SK-N-DZ (cell line): ENCODE data around the gene MAP2K2.

Source experiments
- DNase-seq: peaks from one replicate; pipeline ENCODE4 v3.0.0-alpha.2; 2015; ENCODE audit warnings: low spot score

The MAP2K2 gene

GRCh38 chr19:4099041-4099764, 24.7 kb downstream of the MAP2K2 start:
- no peak for DNase-seq

DNA sequence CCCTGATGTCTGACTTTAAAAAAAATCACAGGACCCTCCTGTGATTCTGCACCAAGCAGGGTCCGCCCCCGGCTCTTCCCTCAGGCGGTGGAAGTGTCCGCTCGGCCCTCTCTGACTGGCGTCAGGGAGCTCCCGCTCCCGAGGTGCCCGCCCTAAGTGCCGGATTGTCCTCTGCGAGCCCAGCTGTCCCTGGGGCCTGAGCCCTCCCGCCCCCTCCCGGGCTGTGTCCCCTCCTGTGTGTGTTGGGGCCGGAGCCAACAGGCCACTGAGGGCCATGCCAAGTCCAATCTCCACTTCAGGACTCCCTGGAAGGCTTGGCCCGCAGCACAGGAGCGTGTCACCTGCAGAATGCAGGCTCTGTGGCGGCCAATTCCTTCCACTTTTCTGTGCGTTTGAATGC, 25.4 kb downstream of the MAP2K2 start:
- DNase-seq, result no peak

GRCh38 chr19:4097501-4097900, 26.4 kb downstream of the MAP2K2 start:
- no peak for DNase-seq

DNA sequence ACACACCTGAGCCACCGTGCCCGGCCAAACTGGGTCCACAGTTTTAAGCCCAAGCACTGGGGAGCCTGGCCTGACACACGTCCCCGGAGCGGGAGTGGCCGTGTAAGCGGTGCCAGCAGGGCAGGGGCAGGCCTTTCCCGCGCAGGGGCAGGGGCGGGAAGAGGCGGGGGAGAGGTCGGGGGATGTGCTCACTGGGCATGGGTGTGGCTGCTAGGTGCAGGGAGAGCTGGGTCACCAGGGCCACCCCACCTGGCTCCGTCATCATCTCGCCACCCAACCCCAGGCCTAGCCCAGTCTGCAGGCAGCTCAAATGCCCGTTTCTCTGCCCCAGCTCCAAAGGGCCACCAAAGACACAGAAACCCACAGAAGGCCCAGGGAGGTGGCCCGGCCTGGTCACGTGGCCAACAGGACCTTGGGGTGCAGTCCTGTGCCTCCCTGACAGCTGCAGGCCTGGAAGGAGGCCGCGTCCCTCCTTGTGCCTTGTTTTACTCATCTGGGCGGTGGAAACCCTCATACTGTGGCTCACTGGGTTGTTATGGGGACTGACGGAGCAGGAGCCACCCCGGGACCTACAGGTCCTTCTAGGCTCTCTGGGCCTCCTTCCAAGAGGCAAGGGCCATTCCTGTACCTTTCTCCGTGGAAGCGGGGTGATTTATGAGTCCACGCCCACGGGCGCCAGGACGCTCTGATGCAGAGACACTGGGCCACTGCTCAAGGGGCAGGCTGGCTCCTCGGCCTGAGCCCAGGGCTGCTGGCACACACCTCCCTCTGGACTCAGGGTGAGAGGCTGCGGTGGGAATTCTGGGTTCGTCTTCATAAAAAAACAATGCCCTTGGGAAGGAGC, 27.7 kb downstream of the MAP2K2 start:
- no peak for DNase-seq

DNA sequence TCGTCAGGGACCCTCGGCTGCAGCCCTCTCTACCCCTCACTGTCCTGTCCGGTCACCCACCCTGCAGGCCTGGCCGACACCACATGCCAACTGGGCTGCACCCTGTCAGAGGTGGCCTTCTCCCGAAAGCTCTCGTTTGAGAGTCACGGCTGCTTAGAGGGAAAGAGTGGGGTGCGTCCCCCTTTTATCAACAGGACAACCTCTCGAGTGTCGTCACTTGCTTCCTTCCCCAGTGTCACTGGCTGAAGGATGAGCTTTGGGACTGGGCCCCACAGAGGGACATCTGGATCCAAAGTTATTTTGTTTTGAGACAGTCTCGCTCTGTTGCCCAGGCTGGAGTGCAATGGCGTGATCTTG, 28.5 kb downstream of the MAP2K2 start:
- no peak for DNase-seq

DNA sequence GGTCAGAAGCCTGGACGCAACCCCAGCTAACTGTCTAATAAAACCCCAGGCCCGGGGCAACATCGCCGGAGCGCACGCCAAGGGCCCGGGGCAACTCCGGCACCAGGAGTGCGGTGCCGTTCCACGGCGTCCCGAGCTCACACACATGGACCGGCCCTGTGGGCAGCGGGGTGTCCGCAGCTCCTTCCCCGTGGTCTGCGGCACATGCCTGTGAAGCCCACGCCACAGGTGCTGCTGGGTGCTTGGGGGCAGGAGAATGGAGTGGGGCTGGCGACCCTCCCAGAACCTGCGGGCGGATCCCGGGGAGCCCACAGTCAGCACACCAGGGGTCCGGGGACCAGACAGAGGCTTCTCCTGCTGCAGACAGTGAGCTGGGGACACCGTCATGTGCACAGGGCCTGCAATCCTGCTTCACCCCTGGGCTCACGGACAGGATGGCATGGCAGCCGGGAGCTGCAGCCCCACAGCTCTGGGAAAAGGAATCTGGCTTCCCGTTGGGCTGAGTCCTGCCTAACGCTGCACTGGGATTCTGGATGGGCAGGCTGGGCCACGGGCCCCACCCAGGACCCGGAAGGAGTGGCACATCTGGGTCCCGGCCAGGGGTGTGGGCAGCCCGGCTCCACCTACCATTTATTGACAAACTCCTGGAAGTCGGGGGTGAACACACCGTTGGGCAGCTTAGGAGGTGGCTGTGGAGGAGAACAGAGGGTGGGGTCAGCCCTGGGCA, 29.0 kb downstream of the MAP2K2 start:
- no peak for DNase-seq

GRCh38 chr19:4094291-4094690, 29.6 kb downstream of the MAP2K2 start:
- DNase-seq, result no peak

- no peak for DNase-seq
Observed at GRCh38 chr19:4093643-4094175, 30.2 kb downstream of the MAP2K2 start.

GRCh38 chr19:4090356-4091220, 33.3 kb downstream of the MAP2K2 start:
- DNase-seq, result no peak

- DNase-seq, result no peak
Observed at GRCh38 chr19:4089946-4090345, 34.0 kb downstream of the MAP2K2 start.

DNA sequence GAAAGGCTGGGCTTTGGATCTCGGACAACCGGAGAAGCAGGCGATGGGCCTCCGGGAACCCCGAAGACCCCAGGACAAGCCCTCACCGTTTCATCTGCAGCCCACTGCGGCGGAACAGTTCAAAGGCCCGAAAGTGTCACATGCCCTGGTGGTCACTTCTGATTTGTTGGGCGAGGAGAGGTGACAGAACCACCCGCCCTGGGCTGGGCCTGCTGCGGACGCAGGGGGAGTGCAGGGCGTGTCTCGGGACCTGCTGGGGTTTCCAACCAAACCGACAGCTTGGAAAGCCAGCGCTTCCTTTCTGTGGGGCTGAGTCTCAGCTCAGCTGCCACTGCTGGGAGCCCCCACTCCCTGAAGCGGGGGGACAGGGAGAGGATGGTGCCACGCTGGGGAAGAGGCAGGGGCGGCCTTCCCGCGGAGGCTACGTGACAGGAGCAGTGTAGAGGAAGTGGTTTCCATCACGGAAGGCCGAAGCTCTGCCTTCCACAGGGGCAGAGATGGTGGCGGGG, 34.5 kb downstream of the MAP2K2 start:
- DNase-seq, result no peak

DNA sequence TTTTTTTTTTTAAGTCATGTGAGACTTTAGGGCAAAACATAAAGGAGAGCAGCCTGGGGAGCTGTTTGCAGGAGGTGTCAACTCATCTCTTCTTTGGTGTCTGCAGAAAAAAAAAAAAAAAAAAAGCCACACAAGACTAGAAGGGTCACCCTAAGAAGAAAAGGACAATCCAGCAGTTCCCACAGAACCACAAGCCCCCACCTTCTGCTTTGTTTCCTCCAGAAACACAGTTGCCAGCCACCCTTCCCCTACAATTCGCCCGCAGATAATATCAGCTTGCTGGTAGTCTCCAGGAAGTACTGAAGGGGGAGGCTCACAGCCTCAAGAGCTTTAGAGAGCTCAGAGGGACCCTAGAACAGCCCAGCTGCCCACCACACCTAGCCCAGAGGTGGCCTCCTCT, 34.9 kb downstream of the MAP2K2 start:
- no peak for DNase-seq

- no peak for DNase-seq
Observed at GRCh38 chr19:4087787-4088679, 35.9 kb downstream of the MAP2K2 start.

DNA sequence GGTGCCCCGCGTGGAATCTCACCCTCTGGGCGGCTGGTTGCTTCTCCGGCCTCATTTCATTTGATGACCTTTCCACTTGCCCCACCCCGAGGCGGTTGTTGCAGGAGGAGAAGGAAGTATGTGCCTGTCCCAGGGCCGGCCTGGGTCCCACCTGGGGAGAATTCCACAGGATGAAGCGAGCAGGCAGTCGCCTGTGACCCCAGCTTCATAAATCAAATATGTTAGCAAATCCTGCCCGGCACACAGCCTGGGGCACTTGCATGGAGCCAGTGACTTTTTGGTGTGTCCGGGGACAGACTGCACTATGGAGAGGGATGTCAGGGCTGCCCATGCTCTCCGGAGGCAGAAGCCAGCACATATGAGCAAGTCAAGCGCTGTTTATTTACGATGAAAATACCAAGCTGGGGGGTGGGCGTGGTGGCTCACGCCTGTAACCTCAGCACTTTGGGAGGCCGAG, 37.5 kb downstream of the MAP2K2 start:
- no peak for DNase-seq

- no peak for DNase-seq
Observed at GRCh38 chr19:4084547-4084877, 39.4 kb downstream of the MAP2K2 start.

- no peak for DNase-seq
Observed at GRCh38 chr19:4083677-4084546, 40.0 kb downstream of the MAP2K2 start.

DNA sequence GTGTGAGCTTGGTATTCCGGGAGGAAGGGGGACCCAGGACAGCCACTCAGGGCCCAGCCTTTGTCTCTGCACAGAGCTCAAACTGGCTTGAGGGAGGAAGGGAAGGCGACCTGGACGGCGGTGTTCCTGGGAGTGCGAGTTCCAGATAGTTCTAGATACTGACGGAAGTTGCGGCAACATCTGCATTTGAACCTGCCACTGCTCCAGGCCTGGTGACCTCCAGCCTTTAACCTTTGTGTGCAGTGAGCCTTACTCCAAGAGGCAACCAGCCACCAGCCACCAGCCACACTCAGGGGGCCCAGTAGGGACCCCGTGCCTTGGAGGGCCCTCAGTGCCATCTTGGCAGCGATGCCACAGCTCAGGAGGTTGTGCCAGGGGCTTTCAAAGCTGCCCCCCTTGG, 41.8 kb downstream of the MAP2K2 start:
- no peak for DNase-seq

- DNase-seq, result no peak
Observed at GRCh38 chr19:4081441-4082129, 42.3 kb downstream of the MAP2K2 start.
